Measurements from ENCODE around the gene RFTN2.
"Not testable (repeated sequence)": the region's sequence is repeated elsewhere in the genome, so short reads cannot be mapped to it uniquely, and the experiment has no call there.

RFTN2 gene

DNA sequence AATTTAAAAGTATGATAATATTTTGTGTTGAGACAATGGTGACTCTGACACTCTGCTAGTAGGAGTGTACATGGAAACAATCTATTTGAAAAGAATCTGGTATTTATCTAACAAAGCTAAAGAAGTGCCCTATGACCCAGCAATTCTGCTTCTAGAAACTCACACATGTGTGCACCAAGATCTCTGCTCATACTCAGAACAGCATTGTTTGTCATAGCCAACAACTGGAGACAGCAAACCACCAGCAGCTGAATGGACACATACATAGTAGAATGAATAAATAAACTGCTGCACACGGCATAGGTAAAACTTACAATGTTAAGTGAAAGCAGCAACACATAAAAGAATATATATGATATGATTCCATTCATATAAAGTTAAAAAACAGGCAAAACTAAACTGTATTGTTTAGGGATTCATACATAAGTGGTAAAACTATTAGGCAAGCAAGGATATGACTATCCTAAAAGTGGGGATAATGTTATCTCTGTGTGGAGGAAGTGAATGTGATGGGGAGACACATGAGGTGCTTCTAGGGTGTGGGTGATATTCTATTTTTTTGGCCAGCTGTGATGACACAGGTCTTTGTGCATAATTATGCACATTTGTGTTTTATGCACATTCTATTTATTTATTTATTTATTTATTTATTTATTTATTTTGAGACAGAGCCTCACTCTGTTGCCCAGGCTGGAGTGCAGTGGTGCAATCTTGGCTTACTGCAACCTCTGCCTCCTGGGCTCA lies 71.1 kb downstream of the RFTN2 start:
- peak in 1 of 51 donors; percentile 2 for DNase-seq

DNA sequence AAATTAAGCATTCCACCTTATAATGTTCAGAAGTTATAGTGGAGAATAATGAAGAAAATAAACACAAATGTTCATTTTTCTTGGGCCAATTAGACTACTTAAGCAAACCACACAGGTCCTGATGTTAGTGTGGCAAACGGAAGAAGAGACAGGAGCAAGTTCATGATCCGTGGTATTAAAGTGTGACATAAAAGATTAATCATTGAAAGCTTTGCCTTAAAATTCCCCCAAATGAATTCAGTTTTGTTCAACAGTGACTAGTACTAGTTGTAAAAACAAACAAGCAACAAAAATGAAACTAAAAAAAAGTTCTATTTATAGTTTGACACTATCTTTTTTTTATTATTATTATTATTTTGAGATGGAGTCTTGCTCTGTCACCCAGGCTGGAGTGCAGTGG lies 73.7 kb downstream of the RFTN2 start:
- no peak for DNase-seq

DNA sequence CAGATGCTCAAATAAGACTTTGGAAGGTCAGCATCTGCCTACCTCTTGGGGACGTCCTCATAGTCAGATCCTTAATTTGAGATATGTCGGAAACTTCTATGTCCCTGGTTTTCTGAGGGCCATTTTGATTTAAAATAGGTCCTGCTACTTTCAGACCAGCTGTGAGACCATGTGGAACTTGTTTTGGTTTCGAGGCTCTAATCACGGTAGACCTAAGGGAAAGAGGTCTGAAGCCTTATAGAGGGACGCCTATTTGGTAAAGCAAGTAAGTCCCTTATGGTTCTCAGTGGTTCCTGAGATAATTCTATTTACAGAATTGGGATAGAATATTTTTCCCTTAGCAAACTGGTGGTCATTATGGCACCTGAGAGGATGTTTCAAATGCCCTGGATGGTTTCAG lies 75.1 kb downstream of the RFTN2 start:
- no peak for DNase-seq

DNA sequence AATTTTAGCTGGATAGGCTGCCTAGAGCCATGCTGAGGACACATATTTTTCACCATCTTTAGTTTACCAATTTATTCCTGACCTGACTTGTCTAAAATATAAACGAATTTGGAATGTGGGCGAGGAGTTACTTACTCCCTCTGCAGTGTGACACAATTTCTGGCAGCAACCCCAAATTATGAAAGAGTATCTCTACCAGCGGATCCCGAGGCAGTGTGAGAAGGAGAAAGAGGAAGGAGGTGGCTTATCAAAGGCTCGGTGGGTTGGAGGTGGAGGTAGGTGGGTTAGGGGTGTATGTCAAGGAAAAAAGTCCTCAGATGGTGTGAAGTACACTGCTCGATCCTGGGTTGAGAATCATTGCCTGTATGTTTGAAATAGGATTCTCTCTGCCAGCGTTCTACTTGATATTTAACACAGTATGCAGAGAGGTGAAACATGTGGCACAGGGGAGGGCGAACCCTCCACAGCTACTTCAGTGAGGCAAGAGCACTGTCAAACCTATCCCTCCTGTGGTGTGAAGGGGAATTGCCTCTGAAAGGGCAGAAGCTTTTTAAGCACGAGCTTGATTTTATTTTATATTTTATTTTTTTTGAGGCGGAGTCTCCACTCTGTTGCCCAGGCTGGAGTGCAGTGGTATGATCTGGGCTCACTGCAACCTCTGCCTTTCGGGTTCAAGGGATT lies 76.0 kb downstream of the RFTN2 start:
- peak in 4 of 51 donors; percentile 1 to 17 (median 4) for DNase-seq

DNA sequence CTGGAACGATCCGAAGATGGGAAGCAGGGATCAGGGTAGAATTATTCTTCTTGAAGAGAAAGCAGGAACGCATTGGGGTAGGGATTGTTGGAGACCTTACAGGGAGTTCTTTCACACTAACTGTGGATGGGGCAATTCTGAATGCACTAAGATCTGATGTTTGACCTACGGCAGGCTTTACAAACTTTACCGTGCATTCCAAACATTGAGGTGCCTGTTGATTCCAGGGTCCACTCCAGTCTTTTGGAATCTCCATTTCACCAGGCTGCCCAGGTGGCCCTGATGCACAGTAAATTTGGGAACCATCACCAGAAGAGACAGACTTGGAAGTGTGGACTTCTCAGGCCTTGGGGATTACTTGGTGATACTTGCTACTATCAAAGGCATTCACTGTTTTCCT lies 76.9 kb downstream of the RFTN2 start:
- no peak for DNase-seq

DNA sequence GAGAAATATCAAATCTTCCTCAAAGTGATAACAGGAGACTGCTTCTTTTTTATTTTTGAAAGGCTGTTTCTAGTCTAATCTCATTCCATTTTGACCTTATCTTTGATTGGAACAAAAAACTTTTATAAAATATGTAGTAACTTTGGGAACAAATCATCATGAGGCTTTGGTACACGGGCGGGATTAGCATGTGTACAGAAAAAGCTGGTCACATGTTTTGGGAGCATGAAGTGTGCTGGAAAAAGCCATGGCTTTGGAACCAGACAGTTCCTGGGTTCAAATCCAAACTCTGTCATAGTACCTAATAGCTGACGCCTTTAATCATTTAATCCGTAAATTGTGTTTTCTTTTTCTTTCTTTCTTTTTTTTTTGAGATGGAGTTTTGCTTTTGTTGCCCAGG lies 78.2 kb downstream of the RFTN2 start:
- peak in 1 of 51 donors; percentile 38 for DNase-seq

DNA sequence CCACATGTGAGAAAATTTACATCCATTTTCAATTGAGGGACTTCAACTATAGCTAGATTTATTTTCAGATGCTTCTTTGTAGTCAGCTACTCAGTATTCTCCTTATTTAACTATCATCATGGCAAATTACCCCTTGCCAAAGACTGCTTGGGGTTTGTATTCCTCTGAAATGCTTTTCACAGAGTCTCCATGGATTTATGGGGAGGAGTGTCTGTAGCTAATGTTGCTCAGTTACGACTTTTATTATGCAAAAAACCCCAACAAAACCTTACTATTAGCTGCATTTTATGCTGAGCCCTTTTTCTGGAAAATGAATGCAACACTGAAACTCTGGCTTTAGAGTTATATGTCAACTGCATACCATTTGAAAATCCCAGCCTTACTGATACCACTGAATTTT lies 78.6 kb downstream of the RFTN2 start:
- DNase-seq, result peak in 3 of 51 donors; percentile 15 to 38 (median 30)

DNA sequence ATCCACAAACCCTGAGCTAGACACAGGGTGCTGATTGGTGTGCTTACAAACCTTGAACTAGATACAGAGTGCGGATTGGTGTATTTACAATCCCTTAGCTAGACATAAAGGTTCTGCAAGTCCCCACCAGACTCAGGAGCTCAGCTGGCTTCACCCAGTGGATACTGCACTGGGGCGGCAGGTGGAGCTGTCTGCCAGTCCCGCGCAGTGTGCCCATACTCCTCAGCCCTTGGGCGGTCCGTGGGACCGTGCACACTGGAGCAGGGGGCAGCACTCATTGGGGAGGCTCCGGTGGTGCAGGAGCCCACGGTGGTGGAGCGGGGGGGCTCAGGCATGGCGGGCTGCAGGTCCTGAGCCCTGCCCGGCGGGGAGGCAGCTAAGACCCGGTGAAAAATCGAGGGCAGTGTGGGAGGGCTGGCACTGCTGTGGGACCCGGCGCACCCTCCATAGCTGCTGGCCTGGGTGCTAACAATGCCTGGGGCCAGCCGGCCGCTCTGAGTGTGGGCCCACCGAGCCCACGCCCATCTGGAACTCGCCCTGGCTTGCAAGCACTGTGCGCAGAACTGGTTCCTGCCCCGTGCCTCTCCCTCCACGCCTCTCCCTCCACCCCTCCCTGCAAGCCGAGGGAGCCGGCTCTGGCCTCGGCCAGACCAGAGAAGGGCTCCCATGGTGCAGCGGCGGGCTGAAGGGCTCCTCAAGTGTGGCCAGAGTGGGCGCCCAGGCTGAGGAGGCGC lies 83.9 kb downstream of the RFTN2 start:
- no peak for DNase-seq

DNA sequence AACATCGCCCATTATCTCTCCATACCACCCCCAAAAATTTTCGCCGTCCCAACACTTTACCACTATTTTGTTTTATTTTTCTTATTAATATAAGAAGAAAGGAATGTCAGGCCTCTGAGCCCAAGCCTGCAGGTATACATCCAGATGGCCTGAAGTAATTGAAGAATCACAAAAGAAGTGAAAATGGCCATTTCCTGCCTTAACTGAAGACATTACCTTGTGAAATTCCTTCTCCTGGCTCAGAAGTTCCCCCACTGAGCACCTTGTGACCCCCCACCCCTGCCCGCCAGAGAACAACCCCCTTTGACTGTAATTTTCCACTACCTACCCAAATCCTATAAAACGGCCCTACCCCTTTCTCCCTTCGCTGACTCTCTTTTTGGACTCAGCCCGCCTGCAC lies 88.1 kb downstream of the RFTN2 start:
- DNase-seq, result not testable (repeated sequence)

DNA sequence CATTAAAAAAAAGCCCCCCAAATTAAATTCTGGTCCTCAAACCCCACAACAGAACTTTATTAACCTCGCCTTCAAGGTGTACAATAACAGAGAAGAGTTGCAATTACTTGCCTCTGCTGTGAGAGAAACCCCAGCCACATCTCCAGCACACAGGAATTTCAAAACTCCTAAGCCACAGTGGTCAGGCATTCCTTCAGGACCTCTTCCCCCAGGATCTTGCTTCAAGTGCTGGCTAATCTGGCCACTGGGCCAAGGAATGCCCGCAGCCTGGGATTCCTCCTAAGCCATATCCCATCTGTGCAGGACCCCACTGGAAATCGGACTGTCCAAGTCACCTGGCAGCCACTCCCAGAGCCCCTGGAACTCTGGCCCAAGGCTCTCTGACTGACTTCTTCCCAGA lies 95.2 kb downstream of the RFTN2 start:
- not testable (repeated sequence) for DNase-seq

DNA sequence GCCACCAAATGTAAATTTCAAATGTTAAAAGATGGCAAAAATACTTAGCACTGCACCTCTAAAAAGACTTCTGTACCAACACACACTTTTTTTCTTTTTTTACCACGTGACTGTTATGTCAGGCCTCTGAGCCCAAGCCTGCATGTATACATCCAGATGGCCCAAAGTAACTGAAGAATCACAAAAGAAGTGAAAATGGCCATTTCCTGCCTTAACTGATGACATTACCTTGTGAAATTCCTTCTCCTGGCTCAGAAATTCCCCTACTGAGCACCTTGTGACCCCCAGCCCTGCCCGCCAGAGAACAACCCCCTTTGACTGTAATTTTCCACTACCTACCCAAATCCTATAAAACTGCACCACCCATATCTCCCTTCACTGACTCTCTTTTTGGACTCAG lies 97.1 kb downstream of the RFTN2 start:
- DNase-seq, result not testable (repeated sequence)

DNA sequence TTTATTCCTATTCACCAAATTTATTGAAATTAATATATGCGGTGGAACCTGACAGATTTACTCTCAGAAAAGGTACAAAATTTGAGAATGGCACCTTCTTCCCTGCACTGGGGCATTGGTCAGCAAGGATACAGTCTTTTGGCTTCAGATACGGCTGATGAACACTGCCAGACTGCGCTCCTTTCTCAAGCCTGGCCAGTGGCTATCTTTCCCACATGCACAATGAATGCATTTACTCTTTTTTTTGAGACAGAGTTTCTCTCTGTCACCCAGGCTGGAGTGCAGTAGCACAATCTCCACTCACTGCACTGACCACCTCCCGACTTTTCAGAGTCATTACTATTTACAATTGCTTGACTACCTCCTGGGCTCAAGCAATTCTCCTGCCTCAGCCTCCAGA lies 97.9 kb downstream of the RFTN2 start:
- peak in 10 of 51 donors; percentile 10 to 54 (median 24) for DNase-seq

DNA sequence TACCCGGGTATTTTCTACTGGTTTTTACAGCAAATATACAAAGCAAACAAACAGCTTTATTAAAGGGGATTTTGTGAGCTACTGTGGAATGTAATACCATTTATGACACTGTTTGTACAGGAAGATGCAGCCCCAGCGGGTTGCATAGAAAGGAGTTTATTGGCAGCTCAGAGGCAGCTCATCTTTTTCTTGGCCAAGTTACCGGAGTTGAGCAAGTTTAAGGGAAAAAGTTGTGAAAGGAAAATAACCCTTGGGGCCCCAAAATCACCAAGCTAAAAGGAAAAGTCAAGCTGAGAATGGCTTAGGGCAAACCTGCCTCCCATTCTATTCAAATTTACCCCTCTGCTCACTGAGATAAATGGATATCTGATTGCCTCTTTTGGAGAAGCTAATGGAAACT lies 98.8 kb downstream of the RFTN2 start:
- peak in 1 of 51 donors; percentile 22 for DNase-seq

DNA sequence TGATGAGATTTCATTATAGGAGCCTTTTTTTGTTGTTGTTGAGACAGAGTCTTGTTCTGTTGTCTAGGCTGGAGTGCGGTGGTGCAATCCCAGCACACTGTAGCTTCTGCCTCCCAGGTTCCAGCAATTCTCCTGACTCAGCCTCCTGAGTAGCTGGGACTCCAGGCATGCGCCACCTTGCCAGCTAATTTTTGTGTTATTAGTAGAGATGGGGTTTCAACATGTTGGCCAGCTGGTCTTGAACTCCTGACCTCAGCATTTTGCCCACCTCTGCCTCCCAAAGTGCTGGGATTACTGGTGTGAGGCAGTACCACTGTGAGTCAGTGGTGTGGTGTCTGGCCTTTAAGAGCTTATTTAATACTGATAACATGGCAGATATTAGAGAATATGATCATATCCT lies 99.4 kb downstream of the RFTN2 start:
- no peak for DNase-seq

DNA sequence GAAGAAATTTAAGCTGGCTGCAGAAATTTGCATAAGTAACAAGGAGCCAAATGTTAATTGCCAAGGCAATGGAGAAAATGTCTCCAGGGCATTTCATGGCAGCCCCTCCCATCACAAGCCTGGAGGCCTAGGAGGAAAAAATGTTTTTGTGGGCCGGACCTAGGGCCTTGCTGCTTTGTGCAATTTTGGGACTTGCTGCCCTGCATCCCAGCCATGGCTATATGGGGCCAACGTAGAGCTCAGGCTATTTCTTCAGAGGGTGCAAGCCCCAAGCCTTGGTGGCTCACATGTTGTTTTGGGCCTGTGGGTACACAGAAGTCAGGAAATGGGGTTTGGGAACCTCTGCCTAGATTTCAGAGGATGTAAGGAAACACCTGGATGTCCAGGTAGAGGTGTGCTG lies 101.8 kb downstream of the RFTN2 start:
- no peak for DNase-seq

DNA sequence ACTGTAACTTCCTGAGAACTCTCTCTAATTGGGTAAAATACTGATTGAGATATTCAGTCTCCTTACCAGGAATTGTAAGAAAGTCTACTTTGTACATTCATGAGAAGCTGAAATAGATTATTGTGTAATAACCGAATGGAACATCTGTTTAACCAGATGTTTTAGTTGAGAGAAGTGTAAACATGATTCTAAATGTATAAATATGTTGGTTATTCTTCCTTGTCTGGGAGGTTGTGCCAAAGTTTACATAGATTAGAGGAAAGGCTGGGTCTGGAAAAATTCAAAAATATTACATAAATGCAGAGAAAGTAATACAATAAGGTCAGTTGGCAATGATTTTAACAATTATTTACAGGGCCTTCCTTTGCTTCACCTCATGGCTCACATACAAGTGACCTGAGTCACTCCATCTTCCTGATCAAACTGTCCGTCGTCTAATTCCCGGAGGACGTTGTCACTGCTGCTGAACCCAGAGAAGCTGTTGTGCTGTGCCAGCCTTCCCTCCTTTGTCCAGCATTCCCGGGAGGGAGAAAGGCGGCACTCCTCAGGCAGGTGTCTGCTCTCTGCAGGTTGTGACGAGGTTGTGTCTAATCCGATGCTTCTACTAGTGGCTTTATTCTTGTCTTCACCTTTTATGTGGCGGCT lies 103.6 kb downstream of the RFTN2 start:
- no peak for DNase-seq

DNA sequence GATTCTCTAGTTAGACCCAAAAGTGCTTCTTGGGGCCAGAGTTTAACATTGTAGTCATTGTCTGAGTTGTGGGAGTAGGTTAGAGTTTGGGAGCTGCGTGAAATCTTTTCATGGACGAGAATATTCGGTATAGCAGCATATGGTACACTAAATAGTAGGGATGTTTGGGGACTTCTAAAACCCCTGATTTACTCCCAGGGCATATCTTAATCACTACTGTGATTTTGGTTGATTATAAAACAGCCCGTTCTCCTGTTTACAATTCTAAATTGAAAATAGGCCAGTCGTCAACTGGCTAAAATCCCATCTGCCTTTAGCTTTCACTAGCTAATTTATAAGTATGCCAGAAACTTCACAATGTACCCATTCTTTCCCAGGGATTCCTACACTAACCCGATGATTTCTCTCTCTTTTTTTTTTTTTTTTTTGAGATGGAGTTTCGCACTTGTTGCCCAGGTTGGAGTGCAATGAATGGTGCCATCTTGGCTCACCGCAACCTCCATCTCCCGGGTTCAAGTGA lies 115.2 kb downstream of the RFTN2 start:
- peak in 2 of 51 donors; percentile 24 to 61 for DNase-seq

DNA sequence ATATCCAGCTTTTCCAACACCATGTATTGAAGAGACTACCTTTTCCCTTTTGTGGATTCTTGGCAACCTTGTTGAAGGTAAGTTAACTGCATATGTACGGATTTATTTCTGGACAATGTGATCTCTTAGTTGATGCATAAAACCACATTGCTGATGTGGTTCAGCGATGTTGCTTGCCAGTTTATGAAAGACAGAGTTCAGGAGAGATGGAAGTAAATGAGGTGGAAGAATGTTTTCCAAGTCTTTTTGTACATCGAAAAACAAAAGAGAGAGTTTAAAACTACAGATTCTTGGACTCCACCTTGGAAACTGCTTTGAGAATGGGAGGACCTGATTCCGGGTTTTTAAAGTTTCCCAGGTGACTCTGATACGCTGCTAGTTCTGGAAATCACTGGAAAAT lies 115.7 kb downstream of the RFTN2 start:
- peak in 1 of 51 donors; percentile 29 for DNase-seq

DNA sequence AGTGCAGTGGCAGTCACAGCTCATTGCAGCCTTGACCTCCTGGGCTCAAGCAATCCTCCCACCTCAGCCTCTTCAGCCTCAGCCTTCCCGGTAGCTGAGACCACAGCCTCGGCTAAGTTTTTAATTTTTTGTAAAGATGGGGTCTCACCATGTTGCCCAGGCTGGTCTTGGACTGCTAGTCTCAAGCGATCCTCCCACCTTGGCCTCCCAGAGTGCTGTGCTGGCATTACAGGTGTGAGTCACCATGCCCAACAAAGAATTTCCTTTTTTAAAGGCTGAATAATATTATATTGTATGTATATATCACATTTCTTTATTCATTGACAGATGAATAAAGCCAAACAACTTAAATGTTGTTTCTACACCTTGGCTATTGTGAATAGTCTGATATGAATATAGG lies 117.0 kb downstream of the RFTN2 start:
- no peak for DNase-seq

DNA sequence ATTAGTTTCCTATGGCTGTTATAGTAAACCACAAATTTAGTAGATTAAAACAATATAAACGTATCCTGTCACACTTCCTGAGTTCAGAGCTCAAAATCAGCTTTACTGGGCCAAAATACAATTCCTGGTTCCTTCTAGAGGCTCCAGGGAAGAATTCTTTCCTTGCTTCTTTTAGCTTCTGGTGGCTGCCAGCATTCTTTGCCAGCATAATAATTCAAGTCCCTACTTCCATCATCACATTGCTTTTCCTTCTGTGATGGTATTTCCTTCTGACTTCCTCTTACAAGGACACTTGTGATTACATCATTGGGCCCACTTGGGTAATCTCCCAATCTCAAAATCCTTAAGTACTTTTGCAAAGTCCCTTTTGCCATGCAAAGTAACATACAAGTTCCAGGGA lies 118.9 kb downstream of the RFTN2 start:
- peak in 1 of 51 donors; percentile 9 for DNase-seq

DNA sequence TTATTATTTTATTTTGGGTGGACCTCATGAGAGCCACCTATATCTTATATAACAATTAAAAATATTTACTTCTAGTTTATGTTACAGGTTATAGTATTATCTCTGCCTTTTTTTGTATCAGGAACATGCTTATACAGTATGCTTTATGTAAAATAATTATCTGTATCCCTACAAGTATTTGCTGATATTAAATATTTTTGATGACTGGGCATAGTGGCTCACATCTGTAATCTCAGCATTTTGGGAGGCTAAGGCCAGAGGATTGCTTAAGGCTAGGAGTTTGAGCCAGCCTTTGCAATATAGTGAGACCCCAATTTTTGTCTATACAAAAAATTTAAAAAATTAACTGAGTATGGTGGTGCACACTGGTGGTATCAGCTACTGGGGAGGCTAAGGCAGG lies 119.9 kb downstream of the RFTN2 start:
- no peak for DNase-seq

DNA sequence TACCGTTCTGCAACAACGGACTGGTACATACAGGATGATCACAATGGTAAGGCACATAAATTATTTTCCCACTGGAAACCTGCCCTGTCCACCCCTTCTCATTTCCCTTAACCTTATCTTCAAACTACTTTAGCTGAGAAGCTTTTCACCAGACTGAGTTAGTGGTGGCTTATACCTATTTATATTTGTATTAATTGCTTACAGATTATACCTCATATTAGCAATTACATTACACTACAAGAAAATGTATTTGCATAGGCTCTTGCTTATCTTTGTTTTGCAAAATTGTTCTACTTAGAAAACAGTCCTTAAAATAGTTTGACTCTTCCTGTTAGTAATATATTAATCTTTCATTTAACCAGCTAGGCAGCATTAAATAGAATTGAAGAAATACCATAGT lies 124.1 kb downstream of the RFTN2 start:
- not testable (repeated sequence) for DNase-seq
